ENCODE measurements around the gene RESP18.

Gene RESP18

DNA sequence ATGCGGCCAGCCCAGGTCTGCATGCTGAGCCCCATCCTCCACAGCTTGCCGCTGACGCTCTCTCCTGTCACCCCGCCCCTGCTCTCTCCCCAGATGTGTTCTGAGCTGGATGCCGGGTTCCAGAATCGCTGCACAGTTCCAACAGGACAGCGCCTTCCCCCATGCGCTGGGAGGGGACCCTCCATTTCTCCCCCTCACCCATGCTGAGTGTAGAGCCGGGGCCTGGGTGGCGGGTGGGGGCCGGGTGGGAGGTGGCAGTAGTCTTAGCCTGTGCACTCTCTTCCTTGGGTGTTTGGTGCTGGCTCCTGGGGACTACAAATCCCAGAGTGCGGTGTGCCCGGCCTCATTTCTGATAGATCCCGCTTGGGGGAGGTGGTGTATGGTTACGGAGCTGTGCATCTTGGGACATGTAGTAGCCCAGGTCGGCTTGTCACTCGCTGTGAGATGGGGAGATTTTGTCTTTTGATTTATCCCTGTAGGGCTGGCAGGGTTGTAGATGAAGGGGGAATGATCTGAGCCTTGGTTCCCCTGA lies 46.6 kb downstream of the RESP18 start:
- TF ChIP-seq, protein P1, sequence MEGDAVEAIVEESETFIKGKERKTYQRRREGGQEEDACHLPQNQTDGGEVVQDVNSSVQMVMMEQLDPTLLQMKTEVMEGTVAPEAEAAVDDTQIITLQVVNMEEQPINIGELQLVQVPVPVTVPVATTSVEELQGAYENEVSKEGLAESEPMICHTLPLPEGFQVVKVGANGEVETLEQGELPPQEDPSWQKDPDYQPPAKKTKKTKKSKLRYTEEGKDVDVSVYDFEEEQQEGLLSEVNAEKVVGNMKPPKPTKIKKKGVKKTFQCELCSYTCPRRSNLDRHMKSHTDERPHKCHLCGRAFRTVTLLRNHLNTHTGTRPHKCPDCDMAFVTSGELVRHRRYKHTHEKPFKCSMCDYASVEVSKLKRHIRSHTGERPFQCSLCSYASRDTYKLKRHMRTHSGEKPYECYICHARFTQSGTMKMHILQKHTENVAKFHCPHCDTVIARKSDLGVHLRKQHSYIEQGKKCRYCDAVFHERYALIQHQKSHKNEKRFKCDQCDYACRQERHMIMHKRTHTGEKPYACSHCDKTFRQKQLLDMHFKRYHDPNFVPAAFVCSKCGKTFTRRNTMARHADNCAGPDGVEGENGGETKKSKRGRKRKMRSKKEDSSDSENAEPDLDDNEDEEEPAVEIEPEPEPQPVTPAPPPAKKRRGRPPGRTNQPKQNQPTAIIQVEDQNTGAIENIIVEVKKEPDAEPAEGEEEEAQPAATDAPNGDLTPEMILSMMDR (IDR thresholded peaks at IDR 0.05; ENCODE audit: extremely low read depth, insufficient read depth, missing control alignments): no peak
- in situ Hi-C loops (cut with MboI; ENCODE audit: low pct_unique_long_range_greater_than_20kb, low sequenced_read_pairs, unreplicated experiment): no loop called here
- DNase-seq (ENCODE audit: low spot score): no peak

DNA sequence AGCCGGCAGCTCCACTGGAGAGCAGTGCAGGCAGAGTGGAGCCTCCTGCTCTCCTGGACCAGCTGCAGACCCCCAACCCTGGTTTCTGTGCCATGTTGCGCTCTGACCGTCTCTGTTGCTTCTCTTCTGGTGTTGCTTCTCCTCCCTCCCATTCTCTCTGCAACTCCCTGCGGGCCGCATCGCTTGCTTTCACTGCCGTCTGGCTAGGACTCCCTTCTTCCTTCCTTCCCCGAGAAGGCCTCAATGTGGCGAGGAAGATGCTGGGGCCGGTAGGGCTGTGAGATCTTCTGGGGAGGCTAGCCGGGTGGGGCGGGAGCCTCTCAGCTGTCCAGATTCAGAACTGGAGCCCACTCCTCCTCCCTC lies 47.2 kb downstream of the RESP18 start:
- TF ChIP-seq, protein P1 (IDR thresholded peaks at IDR 0.05; ENCODE audit: extremely low read depth, insufficient read depth, missing control alignments): no peak
- in situ Hi-C loops (cut with MboI; ENCODE audit: low pct_unique_long_range_greater_than_20kb, low sequenced_read_pairs, unreplicated experiment): no loop called here
- peak; percentile 16 for DNase-seq (ENCODE audit: low spot score)

DNA sequence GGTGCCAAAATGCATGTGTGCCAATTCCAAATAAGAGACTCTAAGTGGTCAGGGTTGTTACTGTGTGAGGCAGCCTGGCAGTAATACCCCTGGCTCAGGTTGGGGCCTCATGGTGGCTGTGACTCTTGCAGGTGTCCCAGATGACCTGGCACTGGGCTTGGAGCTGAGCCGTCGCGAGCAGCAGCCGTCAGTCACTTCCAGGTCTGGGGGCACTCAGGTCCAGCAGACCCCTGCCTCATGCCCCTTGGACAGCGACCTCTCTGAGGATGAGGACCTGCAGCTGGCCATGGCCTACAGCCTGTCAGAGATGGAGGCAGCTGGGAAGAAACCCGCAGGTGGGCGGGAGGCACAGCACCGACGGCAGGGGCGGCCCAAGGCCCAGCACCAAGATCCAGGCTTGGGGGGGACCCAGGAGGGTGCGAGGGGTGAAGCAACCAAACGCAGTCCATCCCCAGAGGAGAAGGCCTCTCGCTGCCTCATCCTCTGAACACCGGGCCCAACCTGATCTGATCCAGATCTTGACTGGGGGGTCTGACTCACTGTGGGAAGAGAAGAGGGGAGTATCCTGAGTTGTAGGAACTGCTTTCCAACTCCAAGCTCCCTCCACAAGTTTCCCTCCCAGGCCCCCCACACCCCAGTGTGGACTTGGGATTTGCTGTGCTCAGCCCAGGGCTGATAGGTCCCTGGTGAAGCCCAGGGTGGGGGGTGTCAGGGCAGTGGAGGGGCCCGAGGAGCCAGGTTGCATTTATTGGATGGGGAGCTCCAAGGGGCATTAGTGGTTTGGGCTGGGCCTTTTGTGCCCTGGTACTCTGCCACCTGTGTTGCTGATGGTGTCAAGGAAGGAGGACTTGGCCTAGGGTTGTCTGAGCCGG lies 47.8 kb downstream of the RESP18 start:
- in situ Hi-C loops (cut with MboI; ENCODE audit: low pct_unique_long_range_greater_than_20kb, low sequenced_read_pairs, unreplicated experiment): no loop called here
- DNase-seq (ENCODE audit: low spot score): peak; percentile 12
- TF ChIP-seq, protein P1 (IDR thresholded peaks at IDR 0.05; ENCODE audit: extremely low read depth, insufficient read depth, missing control alignments): no peak

DNA sequence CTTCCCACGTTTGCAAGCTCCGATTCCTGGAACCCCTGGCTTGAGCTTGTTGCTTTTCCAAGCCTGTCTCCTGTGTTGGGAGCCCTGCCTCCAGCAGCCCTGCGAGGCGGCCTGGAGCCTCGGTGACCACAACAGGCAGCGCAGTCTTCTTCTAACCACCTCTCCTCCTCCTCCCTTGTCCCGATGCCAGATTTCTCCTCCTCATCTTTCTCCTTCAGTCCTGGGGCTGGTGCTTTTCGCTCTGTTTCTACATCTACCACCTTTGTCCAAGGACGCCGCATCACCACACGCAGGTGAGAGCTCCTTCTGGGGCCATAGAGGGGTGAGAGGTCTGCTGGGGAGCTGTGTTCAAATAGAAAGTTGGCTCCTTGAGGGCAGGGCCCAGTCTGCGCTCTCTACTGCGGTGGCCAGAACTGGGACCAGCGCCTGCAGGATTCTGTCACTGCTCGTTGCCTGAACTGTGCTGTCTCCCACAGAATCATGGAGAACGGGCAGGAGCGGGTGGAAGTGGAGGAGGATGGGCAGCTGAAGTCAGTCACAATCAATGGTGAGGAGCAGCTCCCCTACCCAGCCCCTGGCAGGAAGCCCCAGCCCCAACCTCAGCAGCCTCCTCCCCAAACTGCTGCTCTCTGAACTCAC lies 49.5 kb downstream of the RESP18 start:
- DNase-seq (ENCODE audit: low spot score): peak; percentile 8
- TF ChIP-seq, protein P1 (IDR thresholded peaks at IDR 0.05; ENCODE audit: extremely low read depth, insufficient read depth, missing control alignments): no peak
- in situ Hi-C loops (cut with MboI; ENCODE audit: low pct_unique_long_range_greater_than_20kb, low sequenced_read_pairs, unreplicated experiment): no loop called here

DNA sequence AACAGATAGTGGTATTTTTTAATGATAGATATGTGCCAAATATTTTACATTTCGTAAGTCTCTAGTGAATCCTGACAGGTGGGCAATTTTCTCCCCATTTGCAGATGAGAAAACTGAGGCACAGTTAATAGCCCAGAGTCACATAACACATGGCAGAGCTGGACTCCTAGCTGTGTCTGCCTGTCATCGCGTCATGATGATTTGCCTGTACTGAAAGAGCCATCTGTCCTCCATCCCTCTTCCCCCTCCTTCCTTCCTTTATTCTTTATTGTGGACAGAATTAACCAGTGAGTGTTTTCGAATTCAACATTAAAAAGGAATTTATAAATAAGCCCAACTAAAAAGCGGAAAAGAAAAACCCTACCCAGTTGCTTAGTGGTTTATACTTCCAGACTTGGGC lies 50.2 kb downstream of the RESP18 start:
- in situ Hi-C loops (cut with MboI; ENCODE audit: low pct_unique_long_range_greater_than_20kb, low sequenced_read_pairs, unreplicated experiment): no loop called here
- TF ChIP-seq, protein P1 (IDR thresholded peaks at IDR 0.05; ENCODE audit: extremely low read depth, insufficient read depth, missing control alignments): no peak
- no peak for DNase-seq (ENCODE audit: low spot score)

DNA sequence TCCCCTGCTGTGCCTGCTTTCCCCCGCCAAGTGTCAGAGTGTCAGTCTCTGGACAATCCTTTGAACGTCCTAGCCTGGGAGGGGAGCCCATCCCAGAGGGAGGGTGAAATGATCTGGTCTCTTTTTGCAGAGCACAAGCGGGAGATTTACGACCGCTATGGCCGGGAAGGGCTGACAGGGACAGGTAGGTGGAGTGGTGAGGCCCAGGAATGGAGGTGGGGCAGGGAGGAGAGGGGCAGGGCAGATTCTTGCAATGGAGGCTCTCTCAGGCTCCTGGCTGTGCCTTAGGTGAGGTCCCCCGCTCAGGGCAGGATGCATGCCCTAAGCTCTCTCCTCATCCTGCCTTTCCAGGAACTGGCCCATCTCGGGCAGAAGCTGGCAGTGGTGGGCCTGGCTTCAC lies 51.0 kb downstream of the RESP18 start:
- TF ChIP-seq, protein P1 (IDR thresholded peaks at IDR 0.05; ENCODE audit: extremely low read depth, insufficient read depth, missing control alignments): no peak
- no peak for DNase-seq (ENCODE audit: low spot score)
- in situ Hi-C loops (cut with MboI; ENCODE audit: low pct_unique_long_range_greater_than_20kb, low sequenced_read_pairs, unreplicated experiment): no loop called here
